GM21381 (cell line): ENCODE measurements around the gene C14orf119.

ENCODE experiments used
- ATAC-seq: cut with Tn5 transposase; IDR thresholded peaks from one replicate; pipeline ENCODE4 v1.9.1; 2021; ENCODE audit warnings: mild to moderate bottlenecking, moderate library complexity; ENCODE audit not compliant: unreplicated experiment

C14orf119 gene

DNA sequence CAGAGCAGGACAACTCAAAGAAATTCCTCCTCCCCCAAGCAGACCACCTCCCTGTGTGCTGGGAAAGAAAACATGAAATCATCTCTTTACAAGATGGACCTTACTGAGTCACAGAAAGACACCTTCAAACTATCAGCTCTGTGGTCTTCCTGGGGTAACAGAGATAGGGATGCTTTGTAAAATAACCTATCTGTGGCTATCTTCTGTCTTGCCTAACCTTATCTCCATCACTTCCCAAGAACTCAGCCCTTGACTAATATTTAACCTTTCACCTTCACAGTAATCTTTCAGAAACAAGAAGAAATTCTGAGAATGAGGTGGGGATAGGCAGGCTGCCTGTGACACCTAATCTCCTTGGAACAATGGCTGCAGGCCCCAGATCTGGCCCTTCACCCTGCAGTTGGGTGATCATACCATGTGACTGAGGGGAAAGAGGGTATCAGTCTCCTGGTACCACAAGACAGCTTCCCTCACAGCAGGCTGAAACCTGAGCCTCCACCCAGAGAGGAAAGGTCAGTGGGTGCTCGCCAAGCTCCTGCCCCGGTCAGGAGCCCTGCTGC, 51.1 kb downstream of the C14orf119 start:
- no peak for ATAC-seq

DNA sequence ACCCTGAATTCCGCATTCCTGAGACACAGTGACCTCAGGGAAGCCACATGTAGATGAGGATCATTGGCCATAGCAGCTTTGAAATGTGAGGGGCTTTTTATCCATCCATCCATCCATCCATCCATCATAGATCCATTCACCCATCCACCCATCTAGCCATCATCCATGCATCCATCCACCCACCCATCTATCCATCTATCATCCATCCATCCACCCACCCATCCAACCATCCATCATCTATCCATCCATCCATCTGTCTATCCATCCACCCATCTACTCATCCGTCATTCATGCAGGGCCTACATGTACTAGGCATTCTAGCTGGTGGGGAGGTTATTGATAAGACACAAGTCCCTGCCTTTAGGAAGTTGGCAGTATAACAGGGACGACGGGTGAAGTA, 51.7 kb downstream of the C14orf119 start:
- ATAC-seq, result no peak

DNA sequence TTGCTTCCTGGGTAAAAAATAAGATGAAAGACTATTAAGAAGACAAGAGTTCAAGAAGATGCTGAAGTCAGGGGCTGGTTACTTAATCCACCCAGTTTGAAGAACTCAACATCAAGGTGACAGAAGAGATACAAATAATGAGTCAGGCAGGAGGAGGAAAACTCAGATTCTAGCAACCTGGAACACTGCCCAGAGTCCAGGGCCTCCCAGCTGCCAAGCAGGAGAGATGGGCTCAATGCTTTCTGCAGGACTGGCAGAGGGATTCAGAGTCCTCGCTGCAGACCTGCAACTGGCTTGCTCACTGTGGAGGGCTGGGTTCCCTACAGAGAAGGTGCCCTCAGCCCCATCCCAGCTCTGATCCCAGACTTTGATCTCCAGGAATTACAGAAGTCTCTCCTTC, 52.4 kb downstream of the C14orf119 start:
- no peak for ATAC-seq

DNA sequence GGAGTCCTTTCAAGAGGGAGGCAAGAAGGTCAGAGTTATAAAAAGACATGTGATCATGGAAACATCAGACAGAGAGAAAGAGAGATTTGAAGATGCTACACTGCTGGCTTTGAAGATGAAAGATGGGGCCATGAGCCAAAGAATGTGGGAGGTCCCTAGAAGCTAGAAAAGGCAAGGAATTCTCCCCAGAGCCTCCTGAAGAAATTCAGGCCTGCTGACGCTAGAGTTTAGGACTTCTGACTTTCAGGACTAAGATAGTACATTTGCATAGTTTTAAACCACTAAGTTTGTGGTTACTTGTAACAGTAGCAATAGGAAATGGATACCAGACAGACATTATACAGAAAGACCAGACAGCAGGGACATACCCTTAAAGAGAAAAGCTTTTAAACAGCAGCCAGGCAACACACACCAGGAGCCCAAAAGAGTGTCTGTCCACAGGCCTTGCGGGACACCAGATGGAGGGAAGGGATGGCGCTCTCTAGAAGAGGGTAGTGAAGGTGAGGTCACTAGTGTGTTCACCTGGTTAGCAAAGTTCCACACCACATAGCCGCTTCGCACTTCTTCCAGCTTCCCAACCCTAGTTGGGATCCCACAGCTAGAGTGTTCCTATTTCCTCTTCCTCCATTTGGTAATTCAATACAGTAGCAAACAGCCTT, 53.4 kb downstream of the C14orf119 start:
- ATAC-seq, result no peak

DNA sequence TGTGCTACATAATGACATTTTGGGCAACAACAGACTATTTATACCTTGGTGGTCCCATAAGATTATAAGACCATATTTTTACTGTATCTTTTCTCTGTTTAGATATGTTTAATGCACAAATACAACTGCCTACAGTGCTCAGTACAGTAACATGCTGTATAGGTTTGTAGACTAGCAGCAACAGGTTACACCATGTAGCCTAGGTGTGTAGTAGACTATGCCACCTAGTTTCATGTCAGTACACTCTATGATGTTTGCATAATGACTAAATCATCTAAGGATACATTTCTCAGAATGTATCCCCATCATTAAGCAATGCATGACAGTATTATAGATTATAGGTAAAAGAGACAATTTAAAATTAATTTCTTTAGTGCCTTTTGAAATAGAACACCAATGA, 54.4 kb downstream of the C14orf119 start:
- no peak for ATAC-seq
